ENCODE data around the gene CEP131.

Gene CEP131

GRCh38 chr17:81197409-81197795 lies 25.4 kb downstream of the CEP131 start:
- DNase-seq, result no peak

- no peak for DNase-seq
These were observed 26.0 kb downstream of the CEP131 start for GRCh38 chr17:81196505-81197408.

- no peak for DNase-seq
These were observed 26.7 kb downstream of the CEP131 start for GRCh38 chr17:81195941-81196495.

- no peak for DNase-seq
These were observed 27.5 kb downstream of the CEP131 start for GRCh38 chr17:81194941-81195901.

- DNase-seq, result no peak
These were observed 28.5 kb downstream of the CEP131 start for GRCh38 chr17:81194225-81194760.

GRCh38 chr17:81193470-81194224 lies 29.1 kb downstream of the CEP131 start:
- no peak for DNase-seq

- no peak for DNase-seq
These were observed 29.7 kb downstream of the CEP131 start for GRCh38 chr17:81193051-81193410.

- no peak for DNase-seq
These were observed 30.2 kb downstream of the CEP131 start for GRCh38 chr17:81192386-81193050.

- no peak for DNase-seq
These were observed 31.1 kb downstream of the CEP131 start for GRCh38 chr17:81191646-81192045.

GRCh38 chr17:81191116-81191515 lies 31.6 kb downstream of the CEP131 start:
- no peak for DNase-seq

GRCh38 chr17:81190591-81190990 lies 32.2 kb downstream of the CEP131 start:
- DNase-seq, result no peak

- no peak for DNase-seq
These were observed 32.9 kb downstream of the CEP131 start for GRCh38 chr17:81189670-81190530.

GRCh38 chr17:81189016-81189415 lies 33.7 kb downstream of the CEP131 start:
- no peak for DNase-seq

GRCh38 chr17:81188491-81188840 lies 34.3 kb downstream of the CEP131 start:
- DNase-seq, result no peak

- DNase-seq, result no peak
These were observed 34.9 kb downstream of the CEP131 start for GRCh38 chr17:81187586-81188490.

- no peak for DNase-seq
These were observed 35.6 kb downstream of the CEP131 start for GRCh38 chr17:81187120-81187519.

GRCh38 chr17:81186203-81186602 lies 36.6 kb downstream of the CEP131 start:
- DNase-seq, result no peak

GRCh38 chr17:81184555-81184954 lies 38.2 kb downstream of the CEP131 start:
- no peak for DNase-seq

- DNase-seq, result no peak
These were observed 39.0 kb downstream of the CEP131 start for GRCh38 chr17:81183807-81184206.

GRCh38 chr17:81183316-81183715 lies 39.4 kb downstream of the CEP131 start:
- DNase-seq, result no peak

Data from activated CD8-positive, alpha-beta memory T cell treated with anti-CD3 and anti-CD28 coated beads, Interleukin-2, amount 50 U/mL, for 48 hours (primary cell).